ENCODE data around the gene SYCE3.

DNA sequence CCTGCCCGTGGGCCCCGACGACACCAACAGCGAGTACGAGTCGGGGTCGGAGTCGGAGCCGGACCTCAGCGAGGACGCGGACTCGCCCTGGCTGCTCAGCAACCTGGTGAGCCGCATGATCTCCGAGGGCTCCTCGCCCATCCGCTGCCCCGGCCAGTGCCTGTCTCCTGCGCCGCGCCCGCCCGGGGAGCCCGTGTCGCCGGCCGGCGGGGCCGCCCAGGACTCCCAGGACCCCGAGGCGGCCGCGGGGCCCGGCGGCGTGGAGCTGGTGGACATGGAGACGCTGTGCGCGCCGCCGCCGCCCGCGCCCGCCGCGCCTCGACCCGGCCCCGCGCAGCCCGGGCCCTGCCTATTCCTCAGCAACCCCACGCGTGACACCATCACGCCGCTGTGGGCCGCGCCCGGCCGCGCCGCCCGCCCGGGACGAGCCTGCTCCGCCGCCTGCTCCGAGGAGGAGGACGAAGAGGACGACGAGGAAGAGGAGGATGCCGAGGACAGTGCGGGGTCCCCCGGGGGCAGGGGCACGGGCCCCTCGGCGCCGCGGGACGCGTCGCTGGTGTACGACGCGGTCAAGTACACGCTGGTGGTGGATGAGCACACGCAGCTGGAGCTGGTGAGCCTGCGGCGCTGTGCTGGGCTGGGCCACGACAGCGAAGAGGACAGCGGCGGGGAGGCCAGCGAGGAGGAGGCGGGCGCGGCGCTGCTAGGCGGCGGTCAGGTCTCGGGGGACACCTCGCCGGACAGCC, 41.7 kb upstream of the SYCE3 start:
- TF ChIP-seq CTCF (IDR thresholded peaks at IDR 0.05; ENCODE audit: low read length): no peak
- TF ChIP-seq EZH2 (optimal IDR thresholded peaks at IDR 0.05; ENCODE audit: low read depth, low read length): no peak
- TF ChIP-seq EZH2phosphoT487 (IDR thresholded peaks at IDR 0.05; ENCODE audit: low read length): no peak

Measured in MM.1S (cell line).